H7 (cell line): Measurements from ENCODE around the gene SLC25A11. TPM values are rescaled to one million over a fixed set of nuclear protein-coding genes. Genes with fewer than 3 reads are reported as not detected.

Experiments used
- DNase-seq: peaks from one replicate; pipeline ENCODE4 v3.0.0; 2012
- H3K27me3 ChIP-seq: 2 replicates; pipeline ENCODE4 v1.6.0; 2011; ENCODE audit warnings: mild to moderate bottlenecking, low read length; ENCODE audit not compliant: control insufficient read depth, insufficient read depth
- H3K36me3 ChIP-seq: replicated peaks from 2 replicates; pipeline ENCODE4 v1.5.1; 2011; ENCODE audit warnings: low read length; ENCODE audit not compliant: control insufficient read depth, insufficient read depth
- H3K4me3 ChIP-seq: 2 replicates; pipeline ENCODE4 v1.5.1; 2011; ENCODE audit warnings: low read depth, mild to moderate bottlenecking, control low read depth, low read length, moderate library complexity; ENCODE audit not compliant: insufficient read depth
- total RNA-seq: library from RNA; depleted of rRNA; stranded (reverse); fragments of >200 nt; shearing (Covaris generic); gene quantifications from 2 replicates; pipeline ENCODE4 v1.2.3, GENCODE V29; 2014

The SLC25A11 gene
- total RNA-seq, 1 experiment from 2014 or later = 169 TPM

DNA sequence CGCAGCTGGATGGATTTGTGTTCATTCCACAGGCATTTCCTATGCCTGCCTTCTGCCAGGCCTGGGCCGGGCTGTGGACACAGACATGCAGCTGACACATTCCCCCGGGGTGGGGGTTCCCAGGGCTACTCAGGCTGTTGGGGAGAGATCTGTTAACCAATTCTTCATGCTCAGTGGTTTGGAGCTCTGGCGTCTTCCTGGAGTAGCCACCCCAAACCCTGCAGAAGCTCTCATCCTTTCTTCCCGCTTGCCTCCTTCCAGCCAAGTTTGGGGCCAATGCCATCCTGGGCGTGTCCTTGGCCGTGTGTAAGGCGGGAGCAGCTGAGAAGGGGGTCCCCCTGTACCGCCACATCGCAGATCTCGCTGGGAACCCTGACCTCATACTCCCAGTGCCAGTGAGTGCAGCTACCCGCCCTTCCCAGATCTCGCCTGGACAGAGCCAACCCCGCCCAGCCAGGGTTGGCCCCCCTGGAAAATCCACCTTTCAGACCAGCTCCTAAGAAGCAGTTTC is 13.7 kb upstream of the SLC25A11 start:
- H3K36me3 ChIP-seq = no peaks in the 10 kb centered on the region; the same call in 1 of the 2 replicates
- no peak overlapping the region for H3K4me3 ChIP-seq
- DNase-seq = peak; percentile 36
- H3K27me3 ChIP-seq = no peaks in the 10 kb centered on the region

DNA sequence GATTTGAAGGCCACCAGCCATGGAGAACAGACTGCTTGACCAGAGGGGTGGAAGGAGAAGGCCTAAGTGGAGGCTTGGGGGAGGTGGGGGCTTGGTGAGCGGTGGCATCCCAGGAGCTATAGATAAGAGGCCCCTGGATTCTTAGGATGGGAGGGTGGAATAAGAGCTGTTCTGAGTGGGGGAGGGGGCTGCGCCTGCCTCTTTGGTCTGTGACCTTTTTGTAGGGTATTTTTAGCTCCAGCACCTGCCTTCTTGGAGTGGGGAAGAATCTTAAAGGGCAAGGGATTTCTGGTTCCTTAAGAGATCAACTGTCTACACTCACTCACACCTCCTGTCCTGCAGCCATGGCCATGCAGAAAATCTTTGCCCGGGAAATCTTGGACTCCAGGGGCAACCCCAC is 11.6 kb upstream of the SLC25A11 start:
- Histone ChIP-seq H3K4me3 (peak overlapping the region; percentile 100), H3K27me3 (no peaks in the 10 kb centered on the region), H3K36me3 (peaks cover 3% of the 10 kb centered on the region)
- peak; percentile 47 for DNase-seq

GRCh38 chr17:4950746-4951204 is 10.9 kb upstream of the SLC25A11 start, which contains the start of gene ENO3:
TSS of gene ENO3 (plus strand) at chr17:4951119. CDS start at chr17:4951830, 711 bp downstream.
- Histone ChIP-seq H3K27me3 (no peaks in the 10 kb centered on the region), H3K4me3 (peak within 1 kb of the TSS; percentile 100), H3K36me3 (peaks cover 10% of the 10 kb centered on the region)
- peak; percentile 80 for DNase-seq

GRCh38 chr17:4950075-4950745 is 10.4 kb upstream of the SLC25A11 start:
- no peak for DNase-seq
- H3K27me3 ChIP-seq = no peaks in the 10 kb centered on the region
- peak overlapping the region; percentile 100 for H3K4me3 ChIP-seq
- H3K36me3 ChIP-seq = peaks cover 15% of the 10 kb centered on the region

DNA sequence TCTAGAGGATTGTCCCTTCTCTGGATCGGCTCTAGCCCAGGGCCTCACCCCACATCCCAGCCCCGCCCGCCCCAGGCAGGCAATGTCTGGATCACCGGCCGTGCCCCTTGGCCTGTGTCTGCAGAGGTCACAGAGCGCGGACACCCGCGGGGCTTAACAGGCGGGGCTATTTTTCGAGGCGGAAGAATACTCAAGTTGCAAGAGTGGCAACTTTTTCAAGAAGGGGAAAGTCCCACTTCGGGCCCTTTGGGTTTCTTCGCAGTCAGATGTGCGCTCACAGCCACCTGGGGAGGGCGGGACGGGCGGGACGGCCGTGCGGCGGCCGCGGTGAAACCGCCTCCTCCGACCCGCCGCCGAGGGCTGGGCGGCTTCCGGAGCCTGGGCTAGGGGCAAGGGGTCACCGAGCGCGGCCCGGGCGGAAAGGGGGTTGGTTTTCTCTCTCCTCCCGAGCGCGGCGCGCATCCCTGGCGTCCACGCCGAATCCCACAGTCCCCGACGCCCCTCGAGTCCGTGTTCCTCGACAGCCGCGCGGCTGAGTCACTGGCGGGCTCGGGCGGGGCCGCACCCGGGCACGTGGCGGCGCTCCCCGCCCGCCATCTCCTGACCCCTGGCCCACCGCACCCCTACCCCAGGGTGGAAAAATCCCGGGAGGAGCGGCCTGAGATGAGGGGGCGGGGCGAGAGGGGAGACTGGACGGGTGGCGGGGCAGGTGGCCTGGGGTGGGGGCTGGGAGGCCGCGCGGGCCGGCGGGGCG is 9.7 kb upstream of the SLC25A11 start:
- DNase-seq = peak; percentile 94
- peak overlapping the region; percentile 100 for H3K4me3 ChIP-seq
- peaks cover 18% of the 10 kb centered on the region for H3K36me3 ChIP-seq
- no peaks in the 10 kb centered on the region for H3K27me3 ChIP-seq

DNA sequence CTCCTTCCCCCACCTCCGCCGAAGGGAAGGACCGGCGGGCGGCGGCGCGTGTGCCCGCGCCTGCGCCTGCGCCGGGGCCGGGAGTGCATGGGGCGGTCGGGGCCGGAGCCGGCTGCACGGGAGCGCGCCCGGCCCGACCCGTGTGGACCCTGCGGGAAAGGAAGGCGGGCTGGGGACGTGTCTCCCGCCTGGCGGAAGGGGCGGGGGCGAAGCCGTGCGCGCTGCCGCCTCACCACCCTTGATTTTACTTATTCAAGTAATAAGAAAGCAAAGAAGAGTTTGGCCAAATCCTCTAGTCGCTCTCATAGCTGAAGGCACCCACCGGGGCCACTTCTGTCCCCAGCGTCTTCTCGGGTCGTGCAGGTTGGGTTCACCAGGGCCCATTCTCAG is 9.1 kb upstream of the SLC25A11 start:
- Histone ChIP-seq H3K4me3 (peak overlapping the region; percentile 100), H3K36me3 (peaks cover 18% of the 10 kb centered on the region), H3K27me3 (no peaks in the 10 kb centered on the region)
- peak; percentile 99 for DNase-seq

DNA sequence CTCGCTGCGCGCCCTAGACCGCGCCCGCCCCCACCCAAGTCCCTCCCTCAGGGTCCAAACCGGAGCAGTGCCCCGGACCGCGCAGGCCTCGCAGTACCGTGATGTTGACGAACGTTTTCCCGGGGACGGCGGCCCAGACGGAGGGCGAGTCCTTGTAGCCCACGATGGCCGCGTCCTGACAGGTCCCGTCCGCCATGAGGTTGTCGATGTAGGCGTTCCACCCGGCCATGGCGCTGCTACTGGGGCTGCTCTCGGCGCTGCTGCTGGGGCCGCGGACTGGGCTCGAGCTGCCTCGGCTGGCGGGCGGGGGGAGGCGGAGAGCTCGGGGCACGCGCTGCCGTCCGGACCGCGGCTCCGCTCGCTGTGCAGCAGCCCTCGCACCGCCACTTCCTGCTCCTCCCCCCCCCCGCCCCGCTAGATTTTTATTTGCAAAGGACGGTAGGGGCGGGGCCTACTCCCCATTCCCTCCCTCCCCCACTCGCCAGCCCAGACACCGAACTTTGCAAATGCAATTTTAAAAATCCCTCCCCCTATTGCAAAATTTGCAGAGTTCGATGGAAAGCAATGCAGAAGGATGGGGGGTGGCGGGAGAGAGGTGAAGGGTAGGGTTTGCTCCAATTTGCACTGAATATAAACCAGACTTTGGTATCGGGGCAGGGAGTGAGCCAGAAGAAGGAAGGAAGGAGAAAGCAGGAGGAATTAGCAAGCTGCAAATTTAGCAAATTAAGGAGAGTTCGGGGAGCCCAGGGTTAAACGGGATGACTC is 8.5 kb upstream of the SLC25A11 start, which contains the start of gene PFN1:
Gene PFN1 (minus strand): TSS at position 365 of the 765 bp plus-strand sequence. CDS start 136 bp downstream, at position 229.
- H3K4me3 ChIP-seq = peak within 1 kb of the TSS; percentile 100
- no peaks in the 10 kb centered on the region for H3K27me3 ChIP-seq
- H3K36me3 ChIP-seq = peaks cover 19% of the 10 kb centered on the region
- DNase-seq = peak; percentile 97

DNA sequence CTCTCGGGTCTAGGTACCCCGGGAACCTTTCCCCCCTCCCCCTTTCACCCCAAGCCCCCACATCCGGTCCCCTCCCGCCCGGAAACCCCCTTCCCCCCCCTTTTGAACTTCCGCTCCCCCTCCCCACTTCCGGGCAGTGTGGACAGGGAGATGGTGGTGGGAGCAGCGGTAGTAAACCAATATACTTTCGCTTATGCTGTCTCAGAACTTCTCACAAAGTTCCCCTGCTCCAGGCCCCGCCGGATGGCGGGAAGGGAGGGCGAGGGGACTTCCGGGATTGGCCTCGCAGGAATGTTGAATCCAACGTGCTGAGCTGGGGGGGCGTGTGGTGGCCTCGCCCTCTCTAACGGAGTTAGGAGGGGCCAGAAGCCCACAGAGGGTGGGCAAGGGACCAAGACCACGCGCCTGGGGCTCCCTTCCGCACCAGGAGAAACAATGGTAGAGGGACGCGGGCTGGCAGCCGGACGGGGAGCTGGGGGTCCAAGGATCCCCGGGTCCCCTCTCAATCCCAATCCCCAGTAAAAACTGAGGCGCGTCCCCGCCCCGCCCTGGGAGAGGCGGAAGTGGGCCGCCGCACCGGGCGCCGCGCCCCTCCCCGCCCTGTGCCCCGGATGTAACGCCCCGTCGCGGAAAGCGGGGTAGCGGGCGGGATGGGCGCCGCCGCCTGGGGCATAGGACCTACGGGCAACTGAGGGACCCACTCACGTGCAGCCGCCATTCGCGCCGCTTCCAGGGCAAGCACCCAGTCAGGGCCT is 7.7 kb upstream of the SLC25A11 start:
- Histone ChIP-seq H3K27me3 (no peaks in the 10 kb centered on the region), H3K4me3 (peak overlapping the region; percentile 100)
- peak; percentile 91 for DNase-seq

GRCh38 chr17:4947010-4947410 is 7.2 kb upstream of the SLC25A11 start:
- DNase-seq = no peak
- H3K4me3 ChIP-seq = peak overlapping the region; percentile 100
- no peaks in the 10 kb centered on the region for H3K27me3 ChIP-seq
- peaks cover 32% of the 10 kb centered on the region for H3K36me3 ChIP-seq

More for the DNA sequence above, 7.7 kb upstream of the SLC25A11 start:
- H3K36me3 ChIP-seq = peaks cover 27% of the 10 kb centered on the region

DNA sequence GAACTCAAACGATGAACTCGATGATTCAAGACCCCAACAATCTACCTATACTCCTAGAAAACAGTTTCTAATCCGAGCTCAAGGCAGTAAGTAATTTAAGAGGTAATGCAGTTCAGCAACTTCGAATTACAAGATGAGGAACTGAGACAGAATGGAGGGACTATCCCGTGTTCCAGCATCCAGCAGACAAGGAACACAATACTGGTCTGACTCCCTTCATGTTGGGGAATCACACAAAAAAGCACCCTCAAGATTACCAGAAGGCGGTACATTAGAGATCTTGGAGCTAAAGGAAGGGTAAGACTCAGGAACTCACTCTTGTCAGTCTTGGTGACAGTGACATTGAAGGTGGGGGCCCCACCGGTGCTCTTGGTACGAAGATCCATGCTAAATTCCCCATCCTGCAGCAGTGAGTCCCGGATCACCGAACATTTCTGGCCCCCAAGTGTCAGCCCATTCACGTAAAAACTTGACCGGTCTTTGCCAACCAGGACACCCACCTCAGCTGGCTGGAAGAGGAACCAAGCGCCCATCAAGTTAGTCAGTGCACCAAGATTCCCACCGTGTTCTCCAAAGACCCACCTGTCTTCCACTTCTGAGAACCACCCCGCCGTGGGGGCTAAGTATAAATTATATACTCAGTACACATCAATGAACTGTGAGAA is 6.6 kb upstream of the SLC25A11 start:
- peak overlapping the region; percentile 100 for H3K4me3 ChIP-seq
- H3K36me3 ChIP-seq = peaks cover 34% of the 10 kb centered on the region
- no peak for DNase-seq
- H3K27me3 ChIP-seq = no peaks in the 10 kb centered on the region

- no peaks in the 10 kb centered on the region for H3K27me3 ChIP-seq
- DNase-seq = peak; percentile 29
- no peak overlapping the region for H3K4me3 ChIP-seq
- peaks cover 34% of the 10 kb centered on the region for H3K36me3 ChIP-seq
These were observed 6.1 kb upstream of the SLC25A11 start for GRCh38 chr17:4945944-4946280.

DNA sequence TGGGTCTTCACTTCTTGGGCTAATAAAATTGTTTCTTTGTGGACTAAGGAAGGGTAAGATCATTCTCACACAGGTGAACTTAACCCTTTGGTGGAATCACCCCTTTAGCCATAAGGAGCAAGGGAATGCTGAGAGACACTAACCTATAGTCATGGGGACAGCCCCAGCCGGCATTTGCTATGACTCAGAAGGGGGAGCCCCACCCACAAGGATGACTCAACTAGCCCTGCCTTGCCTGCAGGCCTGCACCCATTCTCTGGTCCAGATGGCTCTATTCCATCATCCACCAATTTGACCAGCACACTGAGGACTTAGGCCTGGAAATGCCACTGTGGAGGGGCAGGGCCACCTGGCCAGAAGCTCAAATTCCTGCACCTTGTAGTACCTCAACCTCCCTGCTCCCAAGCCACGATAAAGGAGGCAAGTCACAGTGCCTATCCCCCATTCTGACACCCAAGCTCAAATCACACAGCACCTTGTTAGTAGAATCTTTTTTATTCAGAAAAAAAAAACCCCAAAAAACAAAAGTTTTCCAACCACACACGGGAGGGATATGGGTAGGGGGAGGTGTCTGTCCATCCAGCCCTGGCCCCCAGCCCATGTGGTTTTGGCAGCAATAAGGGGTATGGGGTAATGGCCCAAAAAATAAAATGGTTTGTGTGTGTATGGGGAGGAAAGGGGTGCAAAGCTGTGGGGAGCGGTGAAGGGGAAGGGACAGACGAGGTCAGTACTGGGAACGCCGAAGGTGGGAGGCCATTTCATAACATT is 5.5 kb upstream of the SLC25A11 start:
- no peak overlapping the region for H3K4me3 ChIP-seq
- DNase-seq = peak; percentile 72

More for the DNA sequence above, 5.5 kb upstream of the SLC25A11 start:
- peaks cover 34% of the 10 kb centered on the region for H3K36me3 ChIP-seq
- H3K27me3 ChIP-seq = no peaks in the 10 kb centered on the region
